CD4-positive, alpha-beta memory T cell (primary cell): ENCODE data around the gene NDUFV3. TPM values are rescaled to one million over a fixed set of nuclear protein-coding genes. Genes with fewer than 3 reads are reported as not detected.
"Not testable (repeated sequence)": the region's sequence is repeated elsewhere in the genome, so short reads cannot be mapped to it uniquely, and the experiment has no call there.

Experiments used
- CTCF ChIA-PET: fragments of 350-600 bp; sonication (Branson Sonifier 250); formaldehyde crosslinking; loops from one replicate; lab custom pipeline; 2021; ENCODE audit warnings: inconsistent platforms; ENCODE audit not compliant: partially characterized antibody; lab: Charles Lee
- POLR2A ChIA-PET: fragments of 350-600 bp; sonication (Branson Sonifier 250); formaldehyde crosslinking; loops from one replicate; lab custom pipeline; 2021; ENCODE audit not compliant: partially characterized antibody; lab: Charles Lee
- DNase-seq, 5 donors: peaks; one replicate each; pipeline versions ENCODE4 v3.0.0 to v3.0.0-alpha.2; 2020 to 2022; ENCODE audit warnings: mixed read lengths in 1 of 5
- H3K27ac ChIP-seq: one replicate; pipeline ENCODE4 v1.7.0; 2013; ENCODE audit warnings: low read depth, low read length
- H3K27me3 ChIP-seq: 2 replicates; pipeline ENCODE4 v1.7.0; 2013; ENCODE audit warnings: mild to moderate bottlenecking, low read length, moderate library complexity; ENCODE audit not compliant: insufficient read depth
- H3K36me3 ChIP-seq: 2 replicates; pipeline ENCODE4 v1.7.0; 2013; ENCODE audit warnings: mild to moderate bottlenecking, low read length, moderate library complexity; ENCODE audit not compliant: insufficient read depth
- H3K4me1 ChIP-seq: 2 replicates; pipeline ENCODE4 v1.7.0; 2013; ENCODE audit warnings: mild to moderate bottlenecking, low read length, moderate library complexity; ENCODE audit not compliant: insufficient read depth
- H3K4me3 ChIP-seq, 2 donors: one replicate each; pipeline ENCODE4 v1.7.0; 2013; ENCODE audit warnings: low read length in 2 of 2, mild to moderate bottlenecking in 1 of 2
- H3K9me3 ChIP-seq, 2 donors: one replicate each; pipeline ENCODE4 v1.7.0; 2013; ENCODE audit warnings: low read length in 2 of 2, control low read depth in 1 of 2; ENCODE audit not compliant: control insufficient read depth in 1 of 2
- H3K27ac Mint-ChIP-seq, 7 donors: one replicate each; pipeline ENCODE4 v1.8.0; 2020 to 2021; ENCODE audit warnings: mixed read lengths in 7 of 7, mild to moderate bottlenecking in 6 of 7, inconsistent platforms in 3 of 7, moderate library complexity in 3 of 7
- H3K27me3 Mint-ChIP-seq, 2 donors: one replicate each; pipeline ENCODE4 v1.8.0; 2020 to 2021; ENCODE audit warnings: mixed read lengths in 2 of 2
- H3K36me3 Mint-ChIP-seq, 2 donors: one replicate each; pipeline ENCODE4 v1.8.0; 2020 to 2021; ENCODE audit warnings: mixed read lengths in 2 of 2, inconsistent platforms in 1 of 2, mild to moderate bottlenecking in 1 of 2
- H3K4me1 Mint-ChIP-seq, 4 donors: one replicate each; pipeline ENCODE4 v1.8.0; 2020 to 2021; ENCODE audit warnings: mixed read lengths in 4 of 4, mild to moderate bottlenecking in 1 of 4
- H3K4me3 Mint-ChIP-seq, 8 donors: one replicate each; pipeline ENCODE4 v1.8.0; 2020 to 2021; ENCODE audit warnings: mixed read lengths in 8 of 8, mild to moderate bottlenecking in 7 of 8, moderate library complexity in 6 of 8, inconsistent platforms in 3 of 8
- H3K9me3 Mint-ChIP-seq, 8 donors: one replicate each; pipeline ENCODE4 v1.8.0; 2020 to 2021; ENCODE audit warnings: mixed read lengths in 8 of 8, mild to moderate bottlenecking in 5 of 8, inconsistent platforms in 3 of 8, moderate library complexity in 1 of 8
- intact Hi-C: fragments of 100-400 bp; cut with micrococcal nuclease; formaldehyde crosslinking; loops from one replicate; pipeline ENCODE4 v1.15.1; 2023
- polyA plus RNA-seq, 2 donors: library from polyadenylated mRNA; unstranded; fragments of 300-500 nt; fragmentation: Illumina TruSeq; gene quantifications; one replicate each; pipeline ENCODE4 v1.2.3, GENCODE V29; 2021
- total RNA-seq, 2 experiments: library from RNA; stranded (reverse); gene quantifications; one replicate each; pipeline ENCODE4 v1.2.3, GENCODE V29; 2021

Gene NDUFV3
- total and polyA plus RNA-seq, 4 experiments from 2014 or later = 9.1 to 33.2 (median 25.8) TPM

DNA sequence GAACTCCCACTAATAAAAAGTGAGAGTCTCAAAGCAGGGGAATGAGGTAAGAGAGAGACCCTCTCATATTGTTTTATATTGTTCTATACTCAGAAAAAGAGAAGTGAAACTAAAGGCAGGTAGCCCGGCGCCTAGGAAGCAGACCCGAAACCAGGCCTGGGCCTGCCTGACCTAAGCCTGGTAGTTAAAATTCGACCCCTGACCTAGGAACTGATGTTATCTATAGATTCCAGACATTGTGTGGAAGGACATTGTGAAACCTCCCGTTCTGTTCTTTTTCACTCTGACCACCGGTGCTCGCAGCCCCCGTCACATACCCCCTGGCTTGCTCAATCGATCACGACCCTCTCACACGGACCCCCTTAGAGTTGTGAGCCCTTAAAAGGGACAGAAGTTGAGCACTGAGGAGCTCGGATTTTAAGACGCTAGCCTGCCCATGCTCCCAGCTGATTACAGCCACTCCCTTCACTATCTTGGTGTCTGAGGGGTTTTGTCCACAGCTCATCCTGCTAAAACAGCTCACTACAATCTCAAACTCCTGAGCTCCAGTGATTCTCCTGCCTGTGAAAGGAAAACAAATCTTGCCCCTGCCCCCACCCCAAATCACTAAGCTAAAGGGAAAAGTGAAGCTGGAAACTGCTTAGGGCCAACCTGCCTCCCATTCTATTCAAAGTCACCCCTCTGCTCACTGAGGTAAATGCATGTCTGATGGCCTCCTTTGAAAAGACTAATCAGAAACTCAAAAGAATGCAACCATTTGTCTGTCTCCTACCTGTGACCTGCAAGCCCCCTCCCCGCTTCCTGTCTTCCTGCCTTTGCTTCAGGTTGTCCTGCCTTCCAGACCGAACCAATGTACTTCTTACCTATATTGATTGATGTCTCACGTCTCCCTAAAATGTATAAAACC lies 44.2 kb downstream of the NDUFV3 start:
- H3K36me3 ChIP-seq, H3K4me3 Mint-ChIP-seq, H3K4me3 ChIP-seq, H3K4me1 Mint-ChIP-seq, H3K9me3 Mint-ChIP-seq, DNase-seq, POLR2A ChIA-PET, CTCF ChIA-PET, H3K9me3 ChIP-seq, H3K27ac ChIP-seq, H3K27me3 ChIP-seq, intact Hi-C loops, H3K27me3 Mint-ChIP-seq, H3K36me3 Mint-ChIP-seq, H3K4me1 ChIP-seq: not testable (repeated sequence)
- peak overlapping the region in 3 of 7 donors; percentile 19 to 31 (median 22) for H3K27ac Mint-ChIP-seq

DNA sequence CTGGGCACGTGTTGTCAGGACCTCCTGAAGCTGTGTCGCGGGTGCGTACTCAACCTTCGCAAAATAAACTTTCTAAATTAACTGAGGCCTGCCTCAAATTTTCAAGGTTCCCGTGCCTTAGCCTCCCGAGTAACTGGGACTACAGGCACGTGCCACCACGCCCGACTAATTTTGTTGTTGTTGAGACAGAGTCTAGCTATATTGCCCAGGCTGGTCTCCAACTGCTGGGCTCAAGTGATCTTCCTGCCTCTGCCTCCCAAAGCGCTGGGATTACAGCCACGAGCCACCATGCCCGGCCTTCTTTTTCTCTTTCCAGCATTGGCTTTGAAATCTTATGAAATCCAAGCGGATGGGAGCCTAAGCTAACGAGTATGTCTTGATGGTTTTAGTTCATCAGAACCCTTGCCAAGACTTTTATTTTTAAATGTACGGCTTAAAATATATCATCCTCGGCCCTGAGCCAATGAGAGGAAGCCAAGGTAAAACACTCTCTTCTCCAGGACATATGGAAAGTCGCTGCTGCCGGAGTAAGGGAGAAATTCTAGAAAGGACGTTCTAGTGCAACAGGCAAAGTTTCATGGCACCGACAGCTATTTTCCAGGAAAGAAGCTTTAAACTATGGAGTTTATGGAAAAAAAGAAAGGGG lies 45.0 kb downstream of the NDUFV3 start:
- peak overlapping the region in 1 of 7 donors; percentile 14 for H3K27ac Mint-ChIP-seq
- intact Hi-C loops = no loop called here
- Histone ChIP-seq H3K27me3 (no peaks in the 10 kb centered on the region), H3K36me3 (no peaks in the 10 kb centered on the region), H3K9me3 (no peaks in the 10 kb centered on the region), H3K4me3 (no peak overlapping the region), H3K4me1 (no peaks in the 10 kb centered on the region), H3K27ac (no peak overlapping the region)
- ChIA-PET POLR2A (no interaction called here), CTCF (interaction anchor here (1.2 kb wide), 1 partner anchor 15 kb away, joined by 3 read pairs; no protein-coding TSS in a partner anchor)
- no peak overlapping the region for H3K4me3 Mint-ChIP-seq
- DNase-seq = no peak
- H3K36me3 Mint-ChIP-seq = no peaks in the 10 kb centered on the region
- no peaks in the 10 kb centered on the region for H3K4me1 Mint-ChIP-seq
- H3K9me3 Mint-ChIP-seq = no peaks in the 10 kb centered on the region
- no peaks in the 10 kb centered on the region for H3K27me3 Mint-ChIP-seq

DNA sequence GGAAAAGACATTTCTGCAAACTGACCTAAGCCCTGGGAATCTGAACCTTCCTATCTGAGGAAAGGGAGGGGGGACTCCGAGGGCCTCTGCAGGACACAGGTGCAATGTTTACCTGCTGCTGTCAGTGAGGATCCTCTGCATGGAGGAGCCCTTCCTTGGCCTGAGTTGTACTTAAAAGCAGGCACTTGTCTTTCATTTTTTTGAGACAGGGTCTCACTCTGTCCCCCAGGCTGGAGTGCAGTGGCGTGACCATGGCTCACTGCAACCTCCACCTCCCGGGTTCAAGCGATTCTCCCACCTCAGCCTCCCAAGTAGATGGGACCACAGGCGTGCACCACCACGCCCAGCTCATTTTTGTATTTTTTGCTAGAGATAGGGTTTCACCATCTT lies 45.5 kb downstream of the NDUFV3 start:
- H3K4me3 ChIP-seq, H3K4me3 Mint-ChIP-seq, H3K36me3 ChIP-seq, H3K27ac ChIP-seq, H3K36me3 Mint-ChIP-seq, H3K4me1 Mint-ChIP-seq, H3K27me3 Mint-ChIP-seq, intact Hi-C loops, H3K27me3 ChIP-seq, H3K9me3 Mint-ChIP-seq, DNase-seq, H3K9me3 ChIP-seq, H3K4me1 ChIP-seq, POLR2A ChIA-PET, H3K27ac Mint-ChIP-seq: not testable (repeated sequence)
- CTCF ChIA-PET = interaction anchor here (1.2 kb wide), 1 partner anchor 15 kb away, joined by 3 read pairs; no protein-coding TSS in a partner anchor

DNA sequence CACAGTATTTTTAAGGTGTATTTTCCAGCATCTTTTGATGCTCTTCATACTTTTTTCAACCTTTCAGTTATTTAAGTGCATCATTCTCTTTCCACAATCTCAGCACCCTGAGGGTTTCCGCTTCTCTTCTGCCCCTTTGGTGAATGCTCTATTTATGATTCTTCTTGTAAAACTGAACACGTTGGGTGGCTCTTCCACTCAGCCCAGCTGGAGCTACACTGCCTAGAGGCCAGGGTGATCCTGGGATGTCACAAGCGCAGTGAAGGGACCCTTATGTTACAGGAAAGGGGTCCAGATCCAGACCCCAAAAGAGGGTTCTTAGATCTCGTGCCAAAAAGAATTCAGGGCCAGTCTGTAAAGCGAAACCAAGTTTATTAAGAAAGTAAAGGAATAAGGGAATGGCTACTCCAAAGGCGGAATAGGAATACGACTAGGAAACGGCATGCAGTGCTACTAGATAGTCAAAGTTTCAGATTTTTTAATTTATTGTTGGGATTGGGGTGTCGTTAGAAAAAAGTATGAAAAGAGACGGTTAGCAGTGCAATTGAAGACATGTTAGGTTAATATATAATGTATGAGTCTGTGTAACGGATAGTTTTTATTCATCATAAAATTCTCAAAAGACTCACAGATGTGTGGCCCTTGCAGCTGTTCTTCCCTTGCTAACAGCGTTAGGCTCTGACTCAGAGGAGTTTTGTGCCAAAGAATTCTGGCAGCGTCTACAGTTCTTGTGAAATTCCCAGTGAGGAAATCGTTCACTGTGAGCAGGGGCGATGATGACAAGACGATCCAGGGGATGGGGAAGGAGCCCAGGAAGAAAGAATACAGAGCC lies 46.7 kb downstream of the NDUFV3 start:
- Mint-ChIP-seq H3K27me3 (no peaks in the 10 kb centered on the region), H3K4me1 (no peaks in the 10 kb centered on the region), H3K27ac (peak overlapping the region in 1 of 7 donors; percentile 6), H3K4me3 (no peak overlapping the region), H3K36me3 (no peaks in the 10 kb centered on the region), H3K9me3 (no peaks in the 10 kb centered on the region)
- ChIA-PET POLR2A (no interaction called here), CTCF (interaction anchor here (1.2 kb wide), 1 partner anchor 16 kb away, joined by 3 read pairs; no protein-coding TSS in a partner anchor)
- intact Hi-C loops = no loop called here
- DNase-seq = no peak
- Histone ChIP-seq H3K4me1 (no peaks in the 10 kb centered on the region), H3K27ac (no peak overlapping the region), H3K9me3 (no peaks in the 10 kb centered on the region), H3K4me3 (no peak overlapping the region), H3K36me3 (no peaks in the 10 kb centered on the region), H3K27me3 (no peaks in the 10 kb centered on the region)

DNA sequence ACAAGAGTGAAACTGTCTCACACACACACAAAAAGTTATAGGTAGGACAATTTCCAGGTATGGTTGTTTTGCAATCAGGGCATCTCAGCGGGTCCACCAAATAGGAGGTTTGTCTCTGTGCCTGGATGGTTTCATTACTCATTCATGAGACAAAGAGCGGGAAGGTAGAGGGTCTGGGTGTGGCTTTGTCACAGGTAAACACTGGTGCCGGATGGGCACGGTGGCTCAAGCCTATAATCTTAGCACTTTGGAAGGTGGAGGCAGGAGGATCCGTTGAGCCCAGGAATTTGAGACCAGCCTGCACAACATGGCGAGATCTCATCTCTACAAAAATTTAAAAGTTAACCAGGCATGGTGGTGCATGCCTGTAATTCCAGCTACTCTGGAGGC lies 48.6 kb downstream of the NDUFV3 start:
- Histone ChIP-seq H3K27ac (no peak overlapping the region), H3K9me3 (no peaks in the 10 kb centered on the region), H3K4me1 (no peaks in the 10 kb centered on the region), H3K4me3 (no peak overlapping the region), H3K36me3 (no peaks in the 10 kb centered on the region), H3K27me3 (no peaks in the 10 kb centered on the region)
- ChIA-PET CTCF (no interaction called here), POLR2A (no interaction called here)
- intact Hi-C loops = no loop called here
- no peak for DNase-seq
- H3K9me3 Mint-ChIP-seq = no peaks in the 10 kb centered on the region
- no peaks in the 10 kb centered on the region for H3K4me1 Mint-ChIP-seq
- no peak overlapping the region for H3K4me3 Mint-ChIP-seq
- H3K27me3 Mint-ChIP-seq = no peaks in the 10 kb centered on the region
- peak overlapping the region in 1 of 7 donors; percentile 50 for H3K27ac Mint-ChIP-seq
- no peaks in the 10 kb centered on the region for H3K36me3 Mint-ChIP-seq

DNA sequence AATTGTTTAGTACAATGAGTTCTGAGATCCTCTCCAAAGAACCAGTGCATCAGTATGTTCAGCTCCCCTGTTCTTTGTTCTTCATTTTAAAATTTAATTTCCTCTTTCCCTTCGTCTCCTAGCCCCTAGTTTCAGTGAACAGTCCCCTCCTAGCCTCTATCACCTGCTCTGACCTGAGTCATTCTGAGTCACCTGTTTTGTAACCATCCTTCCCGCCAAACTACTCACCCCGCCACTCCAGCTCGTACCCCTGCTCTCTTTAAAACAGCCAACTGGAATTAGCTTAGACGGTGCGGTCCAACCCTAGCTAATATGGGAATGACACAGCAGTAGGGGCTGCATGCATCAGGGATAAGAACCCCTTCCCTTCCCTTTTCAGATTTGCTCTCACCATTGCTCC lies 49.1 kb downstream of the NDUFV3 start:
- H3K9me3 ChIP-seq = no peaks in the 10 kb centered on the region
- H3K4me1 Mint-ChIP-seq = no peaks in the 10 kb centered on the region
- H3K9me3 Mint-ChIP-seq = no peaks in the 10 kb centered on the region
- H3K36me3 Mint-ChIP-seq = no peaks in the 10 kb centered on the region
- H3K27ac Mint-ChIP-seq = no peak overlapping the region
- H3K27me3 Mint-ChIP-seq = no peaks in the 10 kb centered on the region
- no peaks in the 10 kb centered on the region for H3K36me3 ChIP-seq
- H3K4me3 ChIP-seq = no peak overlapping the region
- no peak for DNase-seq
- intact Hi-C loops = no loop called here
- CTCF ChIA-PET = no interaction called here
- POLR2A ChIA-PET = no interaction called here
- H3K4me3 Mint-ChIP-seq = no peak overlapping the region
- no peaks in the 10 kb centered on the region for H3K4me1 ChIP-seq
- no peak overlapping the region for H3K27ac ChIP-seq
- no peaks in the 10 kb centered on the region for H3K27me3 ChIP-seq
